ENCODE data around the gene TMEM130.

TMEM130 gene

GRCh38 chr7:98821348-98821747 is 48.5 kb downstream of the TMEM130 start:
- TF ChIP-seq, protein P1, sequence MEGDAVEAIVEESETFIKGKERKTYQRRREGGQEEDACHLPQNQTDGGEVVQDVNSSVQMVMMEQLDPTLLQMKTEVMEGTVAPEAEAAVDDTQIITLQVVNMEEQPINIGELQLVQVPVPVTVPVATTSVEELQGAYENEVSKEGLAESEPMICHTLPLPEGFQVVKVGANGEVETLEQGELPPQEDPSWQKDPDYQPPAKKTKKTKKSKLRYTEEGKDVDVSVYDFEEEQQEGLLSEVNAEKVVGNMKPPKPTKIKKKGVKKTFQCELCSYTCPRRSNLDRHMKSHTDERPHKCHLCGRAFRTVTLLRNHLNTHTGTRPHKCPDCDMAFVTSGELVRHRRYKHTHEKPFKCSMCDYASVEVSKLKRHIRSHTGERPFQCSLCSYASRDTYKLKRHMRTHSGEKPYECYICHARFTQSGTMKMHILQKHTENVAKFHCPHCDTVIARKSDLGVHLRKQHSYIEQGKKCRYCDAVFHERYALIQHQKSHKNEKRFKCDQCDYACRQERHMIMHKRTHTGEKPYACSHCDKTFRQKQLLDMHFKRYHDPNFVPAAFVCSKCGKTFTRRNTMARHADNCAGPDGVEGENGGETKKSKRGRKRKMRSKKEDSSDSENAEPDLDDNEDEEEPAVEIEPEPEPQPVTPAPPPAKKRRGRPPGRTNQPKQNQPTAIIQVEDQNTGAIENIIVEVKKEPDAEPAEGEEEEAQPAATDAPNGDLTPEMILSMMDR (IDR thresholded peaks at IDR 0.05; ENCODE audit: low read depth, low read length), result no peak
- H3K4me3 ChIP-seq (ENCODE audit: low read depth, low read length), result no peak overlapping the region

GRCh38 chr7:98816967-98817710 is 52.7 kb downstream of the TMEM130 start:
- TF ChIP-seq, protein P1 (IDR thresholded peaks at IDR 0.05; ENCODE audit: low read depth, low read length), result no peak
- no peak overlapping the region for H3K4me3 ChIP-seq (ENCODE audit: low read depth, low read length)

DNA sequence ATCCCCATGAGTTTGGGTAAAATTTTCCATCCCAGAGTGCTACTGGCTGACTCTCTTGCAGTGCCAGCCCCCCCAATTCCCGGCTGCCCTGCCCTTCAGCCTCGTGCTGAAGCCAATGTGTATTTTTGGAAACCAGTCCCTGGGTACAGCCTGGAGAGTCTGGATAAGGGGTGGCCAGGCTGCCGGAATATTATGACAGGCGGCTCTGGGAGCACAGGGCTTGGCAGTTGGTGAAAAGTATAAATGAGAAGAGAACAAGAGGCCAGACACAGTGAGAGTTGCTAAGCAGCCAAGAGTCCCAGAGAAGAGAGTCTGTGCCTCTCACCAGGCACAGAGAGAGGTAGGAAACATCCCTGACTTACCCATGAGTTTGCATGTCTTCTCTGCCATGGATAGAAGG is 53.6 kb downstream of the TMEM130 start:
- H3K4me3 ChIP-seq (ENCODE audit: low read depth, low read length), result no peak overlapping the region
- TF ChIP-seq, protein P1 (IDR thresholded peaks at IDR 0.05; ENCODE audit: low read depth, low read length), result no peak

DNA sequence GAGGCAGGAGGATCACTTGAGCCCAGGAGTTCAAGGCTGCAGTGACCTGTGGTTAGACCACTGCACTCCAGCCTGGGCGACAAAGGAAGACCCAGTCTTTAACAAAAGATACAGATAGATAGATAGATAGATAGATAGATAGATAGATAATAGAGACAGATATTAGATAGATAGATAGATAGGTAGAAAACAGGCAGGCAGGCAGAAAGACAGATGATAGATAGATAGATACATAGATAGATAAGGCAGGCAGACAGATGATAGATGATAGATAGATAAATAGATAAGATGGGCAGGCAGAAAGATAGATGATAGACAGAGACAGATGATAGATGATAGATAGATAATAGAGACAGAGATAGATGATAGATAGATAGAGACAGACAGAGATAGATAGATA is 54.5 kb downstream of the TMEM130 start:
- TF ChIP-seq, protein P1 (IDR thresholded peaks at IDR 0.05; ENCODE audit: low read depth, low read length), result no peak
- no peak overlapping the region for H3K4me3 ChIP-seq (ENCODE audit: low read depth, low read length)

- no peak overlapping the region for H3K4me3 ChIP-seq (ENCODE audit: low read depth, low read length)
- TF ChIP-seq, protein P1 (IDR thresholded peaks at IDR 0.05; ENCODE audit: low read depth, low read length), result no peak
Observed at GRCh38 chr7:98811299-98811698, 58.5 kb downstream of the TMEM130 start.

DNA sequence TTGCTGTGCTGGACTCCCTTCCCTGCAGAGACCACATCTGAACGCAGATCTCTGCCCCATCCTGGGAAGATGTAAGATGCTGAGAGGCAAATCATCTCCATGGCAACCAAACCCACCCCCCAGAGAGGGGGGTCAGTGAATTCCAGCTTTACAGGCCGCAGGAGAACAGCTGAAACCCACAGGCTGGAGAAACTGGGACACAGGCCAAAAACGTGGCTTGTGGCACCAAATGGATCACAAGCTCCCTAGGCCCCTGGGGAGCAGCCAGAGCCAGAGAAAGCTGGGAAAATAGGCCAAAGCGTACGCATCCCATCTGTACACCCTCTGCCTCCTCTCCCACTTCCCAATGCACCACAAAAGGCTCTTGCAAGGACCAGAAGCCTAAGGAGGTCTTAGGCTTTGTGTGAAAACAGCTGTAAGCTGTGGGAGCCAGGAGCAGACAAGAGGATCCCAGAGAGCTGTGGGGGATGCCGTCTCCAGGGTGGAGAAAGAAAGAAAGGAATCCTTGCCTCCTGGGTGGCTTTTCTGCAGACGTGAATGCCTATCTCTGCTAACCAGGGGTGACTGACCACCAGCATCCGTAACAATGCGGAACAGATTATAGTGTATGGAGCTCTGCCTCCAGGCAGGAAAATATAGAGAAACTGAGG is 59.5 kb downstream of the TMEM130 start:
- TF ChIP-seq, protein P1 (IDR thresholded peaks at IDR 0.05; ENCODE audit: low read depth, low read length), result no peak
- no peak overlapping the region for H3K4me3 ChIP-seq (ENCODE audit: low read depth, low read length)

DNA sequence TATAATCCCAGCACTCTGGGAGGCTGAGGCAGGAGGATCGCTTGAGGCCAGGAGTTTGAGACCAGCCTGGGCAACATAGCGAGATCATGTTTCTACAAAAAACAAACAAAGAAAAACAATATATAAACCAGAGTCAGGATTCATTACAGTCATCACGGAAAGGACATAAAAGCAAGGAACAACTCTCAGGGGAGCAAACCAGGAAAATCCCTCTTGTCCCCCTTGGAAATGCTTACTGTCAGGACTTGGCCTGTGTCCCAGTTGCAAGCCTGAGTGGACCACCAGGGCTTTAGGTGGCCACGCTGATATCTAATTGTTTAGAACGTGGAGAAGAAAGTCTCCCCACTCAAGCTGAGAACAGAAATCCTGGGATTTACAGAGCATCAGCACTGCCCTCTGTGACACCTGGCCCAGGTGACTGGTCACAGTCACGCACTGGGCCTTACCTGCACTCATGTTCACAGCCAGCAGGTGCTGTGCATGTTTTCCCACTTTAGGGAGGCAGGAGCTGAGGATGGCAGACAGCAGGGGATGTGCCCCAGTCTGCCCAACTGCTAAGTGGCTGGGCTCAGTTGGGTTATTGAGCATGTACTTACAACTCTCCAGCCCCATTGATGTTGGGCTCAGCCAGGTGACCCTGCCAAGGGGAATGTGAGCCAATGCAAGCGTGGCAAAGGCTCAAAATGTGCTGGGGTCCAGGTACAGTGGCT is 60.9 kb downstream of the TMEM130 start:
- no peak overlapping the region for H3K4me3 ChIP-seq (ENCODE audit: low read depth, low read length)
- TF ChIP-seq, protein P1 (IDR thresholded peaks at IDR 0.05; ENCODE audit: low read depth, low read length), result no peak
